Heart left ventricle (tissue), 13 donors: Measurements from ENCODE around the gene NXF1.

ENCODE experiments used
- CTCF ChIP-seq, 12 donors: fragments of 200-600 bp; sonication (generic) in 4 of 12; IDR thresholded peaks; one replicate each; pipeline versions ENCODE4 v1.5.0 to v1.8.0; 2018 to 2022; ENCODE audit warnings: antibody characterized with exemption in 12 of 12, mild to moderate bottlenecking in 5 of 12
- POLR2A ChIP-seq, 2 donors: fragments of 450-650 bp; IDR thresholded peaks; one replicate each; pipeline ENCODE4 v1.6.1; 2017; ENCODE audit warnings: antibody characterized with exemption in 2 of 2, mild to moderate bottlenecking in 2 of 2, moderate library complexity in 2 of 2
- donor health status: ischemic (EF 13 %, LVEDD 7.1; RV severe dilation, severe dysfunction).
- donor health status: DM: no; HTN: yes; CAD: no.
- donor health status: DM: no; HTN: no; CAD: no.
- donor health status: ischemic (EF 25% LVEDD 6.9; RV normal size, moderate dysfunction).
- donor health status: ischemic (EF 25% LVEDD 5.7; RV mildly dilated, moderate dysfunction).
- donor health status: ischemic (EF 35%, LVEDD 5.7; RV mildly dilated, moderate dysfunction).
- donor health status: nonischemic (EF 11% LVEDD 7.7; RV severe dilation, severe dysfunction).
- donor health status: DM: yes; HTN: yes; CAD: no.
- donor health status: PGD.
- donor health status: ischemic (EF 29% LVEDD 5.4; RV normal size, mild dysfunction).
- donor health status: nonischemic (EF 23%, LVEDD 6.1; RV moderate dilation, normal function).

- no peak for TF ChIP-seq CTCF (IDR thresholded peaks at IDR 0.05)
- no peak for TF ChIP-seq POLR2A (IDR thresholded peaks at IDR 0.05)
Measured at GRCh38 chr11:62852523-62853188, 47.4 kb upstream of the NXF1 start.
